ENCODE measurements around the gene IQUB.

The IQUB gene

GRCh38 chr7:123534383-123535260 is at the start of gene IQUB:
Gene IQUB, minus strand, starts transcription at chr7:123534595. Its CDS starts 22,255 bp downstream, at chr7:123512340.
- H3K4me3 Mint-ChIP-seq: peak within 1 kb of the TSS; percentile 89
- peaks cover 36% of the 10 kb centered on the region for H3K27me3 Mint-ChIP-seq (ENCODE audit: low read depth)
- H3K9me3 Mint-ChIP-seq: no peaks in the 10 kb centered on the region
- H3K27ac Mint-ChIP-seq: peak within 1 kb of the TSS; percentile 84
- H3K36me3 Mint-ChIP-seq (ENCODE audit: low read depth): no peaks in the 10 kb centered on the region
- peak; percentile 89 for DNase-seq (ENCODE audit: low spot score)
- H3K4me1 Mint-ChIP-seq (ENCODE audit: low read depth): peaks cover 22% of the 10 kb centered on the region

- no peaks in the 10 kb centered on the region for H3K4me1 Mint-ChIP-seq (ENCODE audit: low read depth)
- no peaks in the 10 kb centered on the region for H3K36me3 Mint-ChIP-seq (ENCODE audit: low read depth)
- peaks cover 11% of the 10 kb centered on the region for H3K27me3 Mint-ChIP-seq (ENCODE audit: low read depth)
- no peak for DNase-seq (ENCODE audit: low spot score)
- H3K9me3 Mint-ChIP-seq: no peaks in the 10 kb centered on the region
- H3K4me3 Mint-ChIP-seq: no peak overlapping the region
- no peak overlapping the region for H3K27ac Mint-ChIP-seq
Measured at GRCh38 chr7:123583821-123584220, 49.4 kb upstream of the IQUB start.

GRCh38 chr7:123581162-123581459 is 46.7 kb upstream of the IQUB start:
- no peaks in the 10 kb centered on the region for H3K9me3 Mint-ChIP-seq
- H3K4me3 Mint-ChIP-seq: no peak overlapping the region
- no peaks in the 10 kb centered on the region for H3K4me1 Mint-ChIP-seq (ENCODE audit: low read depth)
- no peak overlapping the region for H3K27ac Mint-ChIP-seq
- H3K27me3 Mint-ChIP-seq (ENCODE audit: low read depth): peaks cover 12% of the 10 kb centered on the region
- no peak for DNase-seq (ENCODE audit: low spot score)
- H3K36me3 Mint-ChIP-seq (ENCODE audit: low read depth): no peaks in the 10 kb centered on the region

- Mint-ChIP-seq H3K27ac (no peak overlapping the region), H3K9me3 (no peaks in the 10 kb centered on the region), H3K27me3 (ENCODE audit: low read depth) (peaks cover 13% of the 10 kb centered on the region), H3K4me1 (ENCODE audit: low read depth) (no peaks in the 10 kb centered on the region), H3K4me3 (no peak overlapping the region), H3K36me3 (ENCODE audit: low read depth) (no peaks in the 10 kb centered on the region)
- DNase-seq (ENCODE audit: low spot score): no peak
Measured at GRCh38 chr7:123580406-123581161, 46.2 kb upstream of the IQUB start.

- Mint-ChIP-seq H3K4me1 (ENCODE audit: low read depth) (no peaks in the 10 kb centered on the region), H3K9me3 (no peaks in the 10 kb centered on the region), H3K36me3 (ENCODE audit: low read depth) (no peaks in the 10 kb centered on the region), H3K27ac (no peak overlapping the region), H3K27me3 (ENCODE audit: low read depth) (peaks cover 18% of the 10 kb centered on the region), H3K4me3 (no peak overlapping the region)
- no peak for DNase-seq (ENCODE audit: low spot score)
Measured at GRCh38 chr7:123579416-123579815, 45.0 kb upstream of the IQUB start.

GRCh38 chr7:123573896-123574467 is 39.6 kb upstream of the IQUB start:
- Mint-ChIP-seq H3K27me3 (ENCODE audit: low read depth) (peaks cover 15% of the 10 kb centered on the region), H3K36me3 (ENCODE audit: low read depth) (no peaks in the 10 kb centered on the region), H3K27ac (no peak overlapping the region), H3K4me1 (ENCODE audit: low read depth) (no peaks in the 10 kb centered on the region), H3K4me3 (no peak overlapping the region), H3K9me3 (no peaks in the 10 kb centered on the region)
- DNase-seq (ENCODE audit: low spot score): no peak

GRCh38 chr7:123573341-123573740 is 38.9 kb upstream of the IQUB start:
- H3K27me3 Mint-ChIP-seq (ENCODE audit: low read depth): peaks cover 13% of the 10 kb centered on the region
- H3K4me1 Mint-ChIP-seq (ENCODE audit: low read depth): no peaks in the 10 kb centered on the region
- no peaks in the 10 kb centered on the region for H3K9me3 Mint-ChIP-seq
- no peaks in the 10 kb centered on the region for H3K36me3 Mint-ChIP-seq (ENCODE audit: low read depth)
- no peak for DNase-seq (ENCODE audit: low spot score)
- no peak overlapping the region for H3K27ac Mint-ChIP-seq
- H3K4me3 Mint-ChIP-seq: no peak overlapping the region

- H3K27ac Mint-ChIP-seq: no peak overlapping the region
- peaks cover 13% of the 10 kb centered on the region for H3K27me3 Mint-ChIP-seq (ENCODE audit: low read depth)
- no peaks in the 10 kb centered on the region for H3K36me3 Mint-ChIP-seq (ENCODE audit: low read depth)
- no peaks in the 10 kb centered on the region for H3K9me3 Mint-ChIP-seq
- H3K4me1 Mint-ChIP-seq (ENCODE audit: low read depth): no peaks in the 10 kb centered on the region
- DNase-seq (ENCODE audit: low spot score): no peak
- H3K4me3 Mint-ChIP-seq: no peak overlapping the region
Measured at GRCh38 chr7:123571684-123572083, 37.3 kb upstream of the IQUB start.

- Mint-ChIP-seq H3K27ac (no peak overlapping the region), H3K9me3 (no peaks in the 10 kb centered on the region), H3K4me1 (ENCODE audit: low read depth) (no peaks in the 10 kb centered on the region), H3K4me3 (no peak overlapping the region), H3K27me3 (ENCODE audit: low read depth) (peaks cover 13% of the 10 kb centered on the region), H3K36me3 (ENCODE audit: low read depth) (no peaks in the 10 kb centered on the region)
- DNase-seq (ENCODE audit: low spot score): no peak
Measured at GRCh38 chr7:123571187-123571586, 36.8 kb upstream of the IQUB start.

- DNase-seq (ENCODE audit: low spot score): no peak
- Mint-ChIP-seq H3K27me3 (ENCODE audit: low read depth) (peaks cover 11% of the 10 kb centered on the region), H3K4me3 (no peak overlapping the region), H3K4me1 (ENCODE audit: low read depth) (no peaks in the 10 kb centered on the region), H3K27ac (no peak overlapping the region), H3K36me3 (ENCODE audit: low read depth) (no peaks in the 10 kb centered on the region), H3K9me3 (no peaks in the 10 kb centered on the region)
Measured at GRCh38 chr7:123570390-123571182, 36.2 kb upstream of the IQUB start.

GRCh38 chr7:123569352-123570010 is 35.1 kb upstream of the IQUB start:
- no peak for DNase-seq (ENCODE audit: low spot score)
- no peak overlapping the region for H3K27ac Mint-ChIP-seq
- no peaks in the 10 kb centered on the region for H3K36me3 Mint-ChIP-seq (ENCODE audit: low read depth)
- H3K4me3 Mint-ChIP-seq: no peak overlapping the region
- H3K27me3 Mint-ChIP-seq (ENCODE audit: low read depth): peaks cover 7% of the 10 kb centered on the region
- H3K4me1 Mint-ChIP-seq (ENCODE audit: low read depth): no peaks in the 10 kb centered on the region
- H3K9me3 Mint-ChIP-seq: no peaks in the 10 kb centered on the region

- Mint-ChIP-seq H3K36me3 (ENCODE audit: low read depth) (no peaks in the 10 kb centered on the region), H3K4me3 (no peak overlapping the region), H3K9me3 (no peaks in the 10 kb centered on the region), H3K4me1 (ENCODE audit: low read depth) (peaks cover 10% of the 10 kb centered on the region), H3K27ac (no peak overlapping the region), H3K27me3 (ENCODE audit: low read depth) (peaks cover 11% of the 10 kb centered on the region)
- DNase-seq (ENCODE audit: low spot score): no peak
Measured at GRCh38 chr7:123562121-123562520, 27.7 kb upstream of the IQUB start.

GRCh38 chr7:123558289-123558874 is 24.0 kb upstream of the IQUB start:
- DNase-seq (ENCODE audit: low spot score): no peak
- no peaks in the 10 kb centered on the region for H3K9me3 Mint-ChIP-seq
- H3K27ac Mint-ChIP-seq: no peak overlapping the region
- H3K4me1 Mint-ChIP-seq (ENCODE audit: low read depth): peaks cover 12% of the 10 kb centered on the region
- no peak overlapping the region for H3K4me3 Mint-ChIP-seq
- peaks cover 9% of the 10 kb centered on the region for H3K27me3 Mint-ChIP-seq (ENCODE audit: low read depth)
- H3K36me3 Mint-ChIP-seq (ENCODE audit: low read depth): no peaks in the 10 kb centered on the region

Data from T-helper 2 cell treated with Interferon-gamma antibody and Interleukin-4, amounts not matched to agents 5 μg/mL and 100 μg/mL, for 36 hours (primary cell).